Gastrocnemius medialis (tissue), 4 donors: Measurements from ENCODE around the gene SKI. TPM values are rescaled to one million over a fixed set of nuclear protein-coding genes. Genes with fewer than 3 reads are reported as not detected.

Experiments
- ATAC-seq, 2 donors: fragments of 150-250 bp; one replicate each; pipeline ENCODE4 v1.9.1; 2016
- DNase-seq, 2 donors: peaks; one replicate each; pipeline ENCODE4 v3.0.0-alpha.2; 2019
- H3K27ac ChIP-seq, 4 donors: fragments of 200-600 bp; sonication (generic); 1 replicate in 1 of 4; 2 replicates in 3 of 4; pipeline ENCODE4 v1.5.1; 2016 to 2018; ENCODE audit warnings: mild to moderate bottlenecking in 2 of 4, moderate library complexity in 1 of 4
- H3K27me3 ChIP-seq, 3 donors: fragments of 200-600 bp; sonication (generic) in 2 of 3; 1 replicate in 1 of 3; 2 replicates in 2 of 3; pipeline versions ENCODE4 v1.5.1 to v1.6.0; 2016 to 2019; ENCODE audit warnings: mild to moderate bottlenecking in 1 of 3, moderate library complexity in 1 of 3
- H3K36me3 ChIP-seq, 2 donors: fragments of 200-600 bp; sonication (generic) in 1 of 2; one replicate each; pipeline ENCODE4 v1.5.1; 2017 to 2018
- H3K4me1 ChIP-seq, 2 donors: fragments of 200-600 bp; sonication (generic) in 1 of 2; one replicate each; pipeline ENCODE4 v1.5.1; 2016 to 2017; ENCODE audit warnings: mild to moderate bottlenecking in 2 of 2
- H3K4me3 ChIP-seq, 4 donors: fragments of 200-600 bp; sonication (generic) in 3 of 4; 1 replicate in 1 of 4; 2 replicates in 3 of 4; pipeline ENCODE4 v1.5.1; 2016 to 2019; ENCODE audit warnings: mild to moderate bottlenecking in 2 of 4
- H3K9me3 ChIP-seq, 3 donors: fragments of 200-600 bp; sonication (generic) in 2 of 3; 1 replicate in 1 of 3; 2 replicates in 2 of 3; pipeline ENCODE4 v1.5.1; 2016 to 2019
- CTCF ChIP-seq, 5 experiments: fragments of 450-650 bp in 3 of 5; fragments of 200-600 bp in 2 of 5; sonication (generic) in 2 of 5; IDR thresholded peaks in 4 of 5; conservative IDR thresholded peaks in 1 of 5; 1 replicate in 4 of 5; 2 replicates in 1 of 5; pipeline ENCODE4 v1.5.1; 2016 to 2019; ENCODE audit warnings: antibody characterized with exemption in 5 of 5, mild to moderate bottlenecking in 3 of 5, moderate library complexity in 3 of 5
- POLR2A ChIP-seq, 2 donors: fragments of 450-650 bp; IDR thresholded peaks; one replicate each; pipeline ENCODE4 v1.6.1; 2017; ENCODE audit warnings: antibody characterized with exemption in 2 of 2, mild to moderate bottlenecking in 2 of 2, moderate library complexity in 2 of 2
- in situ Hi-C, 4 donors: fragments of 200-750 bp; cut with MboI; loops; one replicate each; pipeline versions ENCODE4 v1.15.0 to v1.8.0; 2017; ENCODE audit warnings: low sequenced_read_pairs in 4 of 4
- intact Hi-C: fragments of 100-400 bp; cut with DNase I; formaldehyde crosslinking; loops from one replicate; pipeline ENCODE4 v1.15.1; 2023; ENCODE audit warnings: low total_unique reads
- total RNA-seq, 4 donors: library from RNA; depleted of rRNA; stranded (reverse); fragments of >200 nt; gene quantifications; one replicate each; pipeline versions ENCODE4 v1.1.0 to v1.2.3, GENCODE V29; 2016

Gene SKI
- total RNA-seq, 4 donors from 2014 or later = 7.8 to 32.2 (median 22.4) TPM

- Histone ChIP-seq H3K27ac (peak overlapping the region; percentile 23 to 71 (median 38)), H3K9me3 (no peaks in the 10 kb centered on the region), H3K36me3 (no peaks in the 10 kb centered on the region), H3K27me3 (peaks cover 3 to 25% (median 12%) of the 10 kb centered on the region in 3 donors), H3K4me3 (no peak overlapping the region), H3K4me1 (peaks cover 19 to 33% of the 10 kb centered on the region in 2 donors)
- ATAC-seq = no peak
- no peak for DNase-seq
- in situ Hi-C loops (loop anchor here in 2 of 4 donors (25.0 kb wide), 1 partner anchor 105 kb away; no protein-coding TSS in a partner anchor), intact Hi-C loops (loop anchor here (5.0 kb wide), 1 partner anchor 65 kb away; no protein-coding TSS in a partner anchor)
- no peak for TF ChIP-seq POLR2A (IDR thresholded peaks at IDR 0.05)
- TF ChIP-seq CTCF (IDR thresholded peaks at IDR 0.05 in 4 of 5, conservative IDR thresholded peaks at IDR 0.05 in 1 of 5) = no peak
These were observed 89.3 kb downstream of the SKI start for GRCh38 chr1:2317230-2318065.

DNA sequence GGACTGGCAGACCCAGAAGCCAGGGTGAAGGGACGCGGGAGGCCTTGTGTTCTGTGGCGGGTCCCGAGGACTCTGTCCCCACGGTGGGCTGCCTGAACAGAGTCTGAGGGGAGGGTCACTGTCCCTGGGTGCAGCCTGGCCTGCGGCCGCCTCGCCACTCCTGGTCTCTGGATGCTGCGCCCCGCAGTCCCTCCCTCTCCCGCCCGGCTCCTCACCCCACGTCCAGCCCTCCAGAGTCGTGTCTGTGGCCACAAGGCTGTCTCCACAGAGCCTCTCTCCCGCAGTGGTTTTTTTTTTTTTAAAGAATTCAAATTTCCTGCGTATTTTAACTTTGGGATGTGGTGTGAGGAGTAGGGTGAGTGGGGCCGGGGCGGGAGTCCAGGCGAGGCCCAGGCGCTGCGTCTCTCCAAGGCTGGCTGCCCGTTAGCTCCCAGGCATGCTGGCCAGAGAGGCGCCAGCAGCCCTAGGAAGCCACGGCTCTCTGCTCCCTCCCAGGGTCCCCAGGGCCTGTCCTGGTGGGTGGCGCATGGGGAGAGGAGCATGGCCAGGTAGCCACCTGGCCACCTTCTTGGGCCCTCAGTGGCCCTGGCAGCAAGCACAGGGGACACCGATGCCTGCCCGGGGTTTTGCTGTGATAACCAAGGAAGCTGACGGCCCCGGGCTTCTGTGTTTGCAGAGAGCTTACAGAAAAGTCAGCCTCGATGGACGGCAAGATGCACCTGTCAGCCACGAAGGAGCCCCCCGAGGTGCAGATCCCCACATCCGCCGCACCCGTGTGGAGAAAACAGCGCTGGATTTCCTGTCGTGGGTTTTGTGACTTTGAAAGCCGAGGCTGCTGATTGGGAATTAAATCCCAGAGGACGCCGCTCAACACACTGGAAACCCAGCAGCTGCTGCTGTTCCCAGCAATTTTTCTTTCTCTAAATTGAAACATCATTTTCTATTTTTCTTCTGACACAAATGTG lies 90.5 kb downstream of the SKI start:
- ATAC-seq (no peak), DNase-seq (no peak)
- peaks cover 9 to 27% of the 10 kb centered on the region in 2 donors for H3K4me1 ChIP-seq
- intact Hi-C loops = loop anchor here (5.0 kb wide), 1 partner anchor 64 kb away; no protein-coding TSS in a partner anchor
- TF ChIP-seq CTCF (IDR thresholded peaks at IDR 0.05 in 4 of 5, conservative IDR thresholded peaks at IDR 0.05 in 1 of 5) = no peak
- no peak for TF ChIP-seq POLR2A (IDR thresholded peaks at IDR 0.05)
- H3K27me3 ChIP-seq = peaks cover 3 to 25% (median 15%) of the 10 kb centered on the region in 3 donors
- peak overlapping the region; percentile 28 to 57 (median 41) for H3K27ac ChIP-seq
- no peaks in the 10 kb centered on the region for H3K36me3 ChIP-seq
- no peaks in the 10 kb centered on the region for H3K9me3 ChIP-seq
- in situ Hi-C loops = loop anchor here in 2 of 4 donors (25.0 kb wide), 1 partner anchor 106 kb away; no protein-coding TSS in a partner anchor
- H3K4me3 ChIP-seq = no peak overlapping the region

- DNase-seq = no peak
- Histone ChIP-seq H3K4me3 (no peak overlapping the region), H3K36me3 (no peaks in the 10 kb centered on the region), H3K27ac (peak overlapping the region; percentile 20 to 47 (median 36)), H3K4me1 (peaks cover 9 to 27% of the 10 kb centered on the region in 2 donors), H3K27me3 (peaks cover 3 to 25% (median 15%) of the 10 kb centered on the region in 3 donors), H3K9me3 (no peaks in the 10 kb centered on the region)
- intact Hi-C loops (loop anchor here (5.0 kb wide), 1 partner anchor 63 kb away; no protein-coding TSS in a partner anchor), in situ Hi-C loops (loop anchor here in 2 of 4 donors (25.0 kb wide), 1 partner anchor 107 kb away; no protein-coding TSS in a partner anchor)
- TF ChIP-seq CTCF (IDR thresholded peaks at IDR 0.05 in 4 of 5, conservative IDR thresholded peaks at IDR 0.05 in 1 of 5) (no peak), POLR2A (IDR thresholded peaks at IDR 0.05) (no peak)
- no peak for ATAC-seq
These were observed 91.2 kb downstream of the SKI start for GRCh38 chr1:2319291-2319690.

- intact Hi-C loops (no loop called here), in situ Hi-C loops (loop anchor here in 2 of 4 donors (25.0 kb wide), 1 partner anchor 108 kb away; no protein-coding TSS in a partner anchor)
- Histone ChIP-seq H3K9me3 (no peaks in the 10 kb centered on the region), H3K4me1 (peaks cover 9 to 27% of the 10 kb centered on the region in 2 donors), H3K4me3 (no peak overlapping the region), H3K27me3 (peaks cover 3 to 25% (median 15%) of the 10 kb centered on the region in 3 donors), H3K27ac (no peak overlapping the region), H3K36me3 (no peaks in the 10 kb centered on the region)
- ATAC-seq = no peak
- TF ChIP-seq CTCF (IDR thresholded peaks at IDR 0.05 in 4 of 5, conservative IDR thresholded peaks at IDR 0.05 in 1 of 5) (no peak), POLR2A (IDR thresholded peaks at IDR 0.05) (no peak)
- DNase-seq = no peak
These were observed 91.9 kb downstream of the SKI start for GRCh38 chr1:2320006-2320405.
